ENCODE measurements around the gene PLCZ1. TPM values are rescaled to one million over a fixed set of nuclear protein-coding genes. Genes with fewer than 3 reads are reported as not detected.
A peak's percentile ranks its signal among the peaks of the same experiment; 100 is the strongest.

PLCZ1 gene
- total RNA-seq, 1 donor from 2014 or later: not detected

GRCh38 chr12:18749386-18749957, 11.7 kb upstream of the PLCZ1 start:
- DNase-seq: no peak
- Histone ChIP-seq H3K4me1 (peaks cover 6% of the 10 kb centered on the region), H3K27ac (no peak overlapping the region)

GRCh38 chr12:18747895-18748294, 10.1 kb upstream of the PLCZ1 start:
- no peak overlapping the region for H3K27ac ChIP-seq
- H3K9me3 ChIP-seq: no peaks in the 10 kb centered on the region
- no peak overlapping the region for H3K4me3 ChIP-seq
- H3K4me1 ChIP-seq: no peaks in the 10 kb centered on the region
- no peaks in the 10 kb centered on the region for H3K36me3 ChIP-seq
- ATAC-seq: peak in 1 of 2 donors; percentile 83
- intact Hi-C loops (cut with DNase I): no loop called here
- TF ChIP-seq CTCF (IDR thresholded peaks at IDR 0.05): no peak
- DNase-seq: no peak
- H3K27me3 ChIP-seq (ENCODE audit: low read depth): no peaks in the 10 kb centered on the region

More at GRCh38 chr12:18749386-18749957, 11.7 kb upstream of the PLCZ1 start:
- intact Hi-C loops (cut with DNase I): no loop called here
- H3K9me3 ChIP-seq: no peaks in the 10 kb centered on the region
- no peak overlapping the region for H3K4me3 ChIP-seq
- TF ChIP-seq CTCF (IDR thresholded peaks at IDR 0.05): no peak
- no peak for ATAC-seq
- no peaks in the 10 kb centered on the region for H3K27me3 ChIP-seq (ENCODE audit: low read depth)
- H3K36me3 ChIP-seq: no peaks in the 10 kb centered on the region

- Histone ChIP-seq H3K4me1 (no peaks in the 10 kb centered on the region), H3K9me3 (peaks cover 11% of the 10 kb centered on the region), H3K36me3 (no peaks in the 10 kb centered on the region), H3K27me3 (ENCODE audit: low read depth) (no peaks in the 10 kb centered on the region), H3K27ac (no peak overlapping the region), H3K4me3 (no peak overlapping the region)
- ATAC-seq (no peak), DNase-seq (no peak)
- TF ChIP-seq CTCF (IDR thresholded peaks at IDR 0.05): no peak
- intact Hi-C loops (cut with DNase I): no loop called here
Observed at GRCh38 chr12:18731156-18731555, 6.7 kb downstream of the PLCZ1 start.

GRCh38 chr12:18723752-18724151, 14.1 kb downstream of the PLCZ1 start:
- DNase-seq: no peak
- Histone ChIP-seq H3K27me3 (ENCODE audit: low read depth) (no peaks in the 10 kb centered on the region), H3K36me3 (no peaks in the 10 kb centered on the region), H3K9me3 (no peaks in the 10 kb centered on the region), H3K4me1 (no peaks in the 10 kb centered on the region), H3K4me3 (no peak overlapping the region), H3K27ac (no peak overlapping the region)
- ATAC-seq: peak; percentile 78 to 92
- TF ChIP-seq CTCF (IDR thresholded peaks at IDR 0.05): no peak
- intact Hi-C loops (cut with DNase I): no loop called here

- ATAC-seq (no peak), DNase-seq (no peak)
- Histone ChIP-seq H3K36me3 (no peaks in the 10 kb centered on the region), H3K4me3 (no peak overlapping the region), H3K27me3 (ENCODE audit: low read depth) (no peaks in the 10 kb centered on the region), H3K9me3 (no peaks in the 10 kb centered on the region), H3K27ac (no peak overlapping the region), H3K4me1 (no peaks in the 10 kb centered on the region)
- intact Hi-C loops (cut with DNase I): no loop called here
- no peak for TF ChIP-seq CTCF (IDR thresholded peaks at IDR 0.05)
Observed at GRCh38 chr12:18721452-18721851, 16.4 kb downstream of the PLCZ1 start.
